HepG2 (cell line): ENCODE data around the gene SNAI1. TPM values are rescaled to one million over a fixed set of nuclear protein-coding genes. Genes with fewer than 3 reads are reported as not detected.

Experiments used
- AKAP8 ChIP-seq: sonication (generic); formaldehyde crosslinking; IDR thresholded peaks from 2 replicates; pipeline ENCODE4 v1.5.1; 2020; ENCODE audit warnings: mild to moderate bottlenecking, missing genetic modification reagents
- CEBPG ChIP-seq: IDR thresholded peaks from 2 replicates; pipeline ENCODE4 v1.6.1; 2016
- FOXA3 ChIP-seq: IDR thresholded peaks from 2 replicates; pipeline ENCODE4 v1.6.1; 2016; ENCODE audit warnings: missing genetic modification reagents, missing compliant biosample characterization
- FOXJ3 ChIP-seq: sonication (generic); formaldehyde crosslinking; IDR thresholded peaks from 2 replicates; pipeline ENCODE4 v1.4.0; 2020; ENCODE audit warnings: missing genetic modification reagents, mild to moderate bottlenecking, borderline replicate concordance
- FOXP1 ChIP-seq, 2 experiments: fragments of 450-650 bp in 1 of 2; IDR thresholded peaks; 2 replicates each; pipeline ENCODE4 v1.6.1; 2017 to 2018; ENCODE audit warnings: antibody characterized with exemption in 1 of 2
- HOXA5 ChIP-seq: sonication (generic); formaldehyde crosslinking; IDR thresholded peaks from 2 replicates; pipeline ENCODE4 v1.4.0; 2020; ENCODE audit warnings: missing genetic modification reagents
- JUNB ChIP-seq: sonication (generic); formaldehyde crosslinking; IDR thresholded peaks from 2 replicates; pipeline ENCODE4 v1.8.0; 2022; ENCODE audit warnings: missing genetic modification reagents, mild to moderate bottlenecking, borderline replicate concordance
- KDM5B ChIP-seq: sonication (generic); formaldehyde crosslinking; IDR thresholded peaks from 2 replicates; pipeline ENCODE4 v1.4.0; 2020; ENCODE audit warnings: missing genetic modification reagents, mild to moderate bottlenecking, borderline replicate concordance
- KDM6A ChIP-seq: IDR thresholded peaks from 2 replicates; pipeline ENCODE4 v1.6.1; 2016; ENCODE audit warnings: low read depth
- MXI1 ChIP-seq: IDR thresholded peaks from 3 replicates; pipeline ENCODE4 v1.6.1; 2012; ENCODE audit warnings: low read depth, low read length, inconsistent platforms, borderline replicate concordance
- RARG ChIP-seq: sonication (generic); formaldehyde crosslinking; IDR thresholded peaks from 2 replicates; pipeline ENCODE4 v1.4.0; 2020; ENCODE audit warnings: low read depth, mild to moderate bottlenecking, missing genetic modification reagents
- SRSF1 ChIP-seq: fragments of 200-400 bp; formaldehyde crosslinking; optimal IDR thresholded peaks from 2 replicates; pipeline ENCODE3; 2017; ENCODE audit warnings: mild to moderate bottlenecking, low read depth, low read length, moderate library complexity
- SSRP1 ChIP-seq: IDR thresholded peaks from 2 replicates; pipeline ENCODE4 v1.6.1; 2016; ENCODE audit warnings: control low read depth
- THAP11 ChIP-seq: IDR thresholded peaks from 2 replicates; pipeline ENCODE4 v1.6.1; 2016; ENCODE audit warnings: missing biosample characterization, missing genetic modification reagents
- ZMYM2 ChIP-seq: sonication (generic); formaldehyde crosslinking; IDR thresholded peaks from 2 replicates; pipeline ENCODE4 v1.8.0; 2022; ENCODE audit warnings: mild to moderate bottlenecking, missing genetic modification reagents
- ZNF136 ChIP-seq: sonication (generic); formaldehyde crosslinking; IDR thresholded peaks from 2 replicates; pipeline ENCODE4 v1.8.1; 2022; ENCODE audit warnings: low read depth, mild to moderate bottlenecking, moderate library complexity, missing genetic modification reagents
- ZNF280B ChIP-seq: sonication (generic); formaldehyde crosslinking; IDR thresholded peaks from 2 replicates; pipeline ENCODE4 v1.5.0; 2020; ENCODE audit warnings: missing genetic modification reagents, mild to moderate bottlenecking, borderline replicate concordance
- ZNF33B ChIP-seq: sonication (generic); formaldehyde crosslinking; IDR thresholded peaks from 2 replicates; pipeline ENCODE4 v1.5.1; 2020; ENCODE audit warnings: mild to moderate bottlenecking, missing genetic modification reagents
- ZNF431 ChIP-seq: sonication (generic); formaldehyde crosslinking; IDR thresholded peaks from 2 replicates; pipeline ENCODE4 v1.9.0; 2022; ENCODE audit warnings: missing genetic modification reagents, low read depth, mild to moderate bottlenecking, borderline replicate concordance
- ZNF564 ChIP-seq: sonication (generic); formaldehyde crosslinking; IDR thresholded peaks from 2 replicates; pipeline ENCODE4 v1.8.1; 2023; ENCODE audit warnings: mild to moderate bottlenecking, missing genetic modification reagents
- ZNF646 ChIP-seq: sonication (generic); formaldehyde crosslinking; IDR thresholded peaks from 2 replicates; pipeline ENCODE4 v1.9.0; 2021; ENCODE audit warnings: mild to moderate bottlenecking, missing genetic modification reagents
- ZNF674 ChIP-seq: sonication (generic); formaldehyde crosslinking; IDR thresholded peaks from 2 replicates; pipeline ENCODE4 v1.5.0; 2020; ENCODE audit warnings: low read depth, mild to moderate bottlenecking, missing genetic modification reagents
- polyA plus RNA-seq, 8 experiments: library from polyadenylated mRNA; depleted of rRNA in 3 of 8; stranded (reverse) in 7 of 8; unstranded in 1 of 8; fragments of >200 nt; fragmentation: Illumina TruSeq in 4 of 8; extraction: Trizol in 4 of 8; gene quantifications; 2 replicates each; pipeline versions ENCODE4 v1.2.1 to v1.2.3, GENCODE V29; 2011 to 2016; ENCODE audit warnings: low read depth in 4 of 8, missing spikeins in 1 of 8, mixed read lengths in 1 of 8; ENCODE audit not compliant: insufficient read depth in 1 of 8
- total RNA-seq, 5 experiments: library from RNA; depleted of rRNA; stranded (reverse); fragments of >200 nt; fragmentation: Illumina TruSeq; extraction: Trizol; gene quantifications; 2 replicates each; pipeline ENCODE4 v1.2.3, GENCODE V29; 2016; ENCODE audit warnings: low read depth in 1 of 5

The SNAI1 gene
- total and polyA plus RNA-seq, 2 of the 13 experiments (the other 11 are each of a cell fraction or from before 2014, with no cell fraction given), result 1.3 to 1.4 TPM

GRCh38 chr20:50029697-50030461 is 47.1 kb downstream of the SNAI1 start (continued):
- TF ChIP-seq CEBPG (CRISPR knock-in tag), result peak; percentile 88
- TF ChIP-seq ZNF431 (CRISPR knock-in tag), result 0 out of 2 replicates have a peak, but pooled peaks have one; percentile 54
- peak; percentile 88; the same call in 1 of the 2 replicates for TF ChIP-seq RARG (CRISPR knock-in tag)
- TF ChIP-seq ZNF646, result peak; percentile 53; the same call in 1 of the 2 replicates
- no peak for TF ChIP-seq JUNB (CRISPR knock-in tag)
- TF ChIP-seq ZNF33B (CRISPR knock-in tag), result peak; percentile 84; the same call in 1 of the 2 replicates
- TF ChIP-seq THAP11, result peak; percentile 68; the same call in 1 of the 2 replicates
- TF ChIP-seq SSRP1 (CRISPR knock-in tag), result 0 out of 2 replicates have a peak, but pooled peaks have one; percentile 51
- TF ChIP-seq ZNF280B (CRISPR knock-in tag), result no peak; the same call in 1 of the 2 replicates
- peak; percentile 80; the same call in 1 of the 2 replicates for TF ChIP-seq KDM5B (CRISPR knock-in tag)
- TF ChIP-seq FOXJ3 (CRISPR knock-in tag), result no peak
- 0 out of 2 replicates have a peak, but pooled peaks have one; percentile 34 for TF ChIP-seq AKAP8 (CRISPR knock-in tag)
- TF ChIP-seq ZNF136 (CRISPR knock-in tag), result 0 out of 2 replicates have a peak, but pooled peaks have one; percentile 57
- TF ChIP-seq MXI1, result no peak
- TF ChIP-seq FOXP1 (IDR thresholded peaks at IDR 0.05), result no peak
- peak; percentile 6; the same call in 1 of the 2 replicates for TF ChIP-seq FOXP1 (CRISPR knock-in tag; IDR thresholded peaks at IDR 0.05)
- peak; percentile 72; the same call in 1 of the 2 replicates for TF ChIP-seq HOXA5
- TF ChIP-seq ZNF674 (CRISPR knock-in tag), result no peak
- peak; percentile 36; the same call in 1 of the 2 replicates for TF ChIP-seq FOXA3
- TF ChIP-seq KDM6A (CRISPR knock-in tag), result 0 out of 2 replicates have a peak, but pooled peaks have one; percentile 41
- peak; percentile 44 for TF ChIP-seq ZMYM2 (CRISPR knock-in tag)
- 0 out of 2 replicates have a peak, but pooled peaks have one; percentile 33 for TF ChIP-seq ZNF564 (CRISPR knock-in tag)
- TF ChIP-seq SRSF1, result no peak
